GM18867 (cell line): ENCODE measurements around the gene HDAC10.
A peak's percentile ranks its signal among the peaks of the same experiment; 100 is the strongest.

Experiments
- ATAC-seq: cut with Tn5 transposase; IDR thresholded peaks from one replicate; pipeline ENCODE4 v1.9.1; 2021; ENCODE audit warnings: mild to moderate bottlenecking, moderate library complexity; ENCODE audit not compliant: unreplicated experiment

HDAC10 gene

GRCh38 chr22:50250555-50251476 is at the start of gene HDAC10:
Gene HDAC10 (minus strand): TSS chr22:50251265. CDS start chr22:50251032, 233 bp downstream.
- ATAC-seq: peak; percentile 53

- ATAC-seq: no peak
Observed at GRCh38 chr22:50300620-50301257, 49.7 kb upstream of the HDAC10 start.

- ATAC-seq: no peak
Observed at GRCh38 chr22:50299785-50300619, 48.9 kb upstream of the HDAC10 start.

GRCh38 chr22:50298937-50299784 is 48.1 kb upstream of the HDAC10 start:
- no peak for ATAC-seq

- no peak for ATAC-seq
Observed at GRCh38 chr22:50298266-50298637, 47.2 kb upstream of the HDAC10 start.

- ATAC-seq: no peak
Observed at GRCh38 chr22:50297510-50298265, 46.6 kb upstream of the HDAC10 start.

- ATAC-seq: no peak
Observed at GRCh38 chr22:50296658-50297490, 45.8 kb upstream of the HDAC10 start.

- ATAC-seq: no peak
Observed at GRCh38 chr22:50294319-50294656, 43.2 kb upstream of the HDAC10 start.

GRCh38 chr22:50293441-50294318 is 42.6 kb upstream of the HDAC10 start:
- ATAC-seq: no peak

- no peak for ATAC-seq
Observed at GRCh38 chr22:50292643-50293440, 41.8 kb upstream of the HDAC10 start.

GRCh38 chr22:50289942-50290630 is 39.0 kb upstream of the HDAC10 start:
- no peak for ATAC-seq

- no peak for ATAC-seq
Observed at GRCh38 chr22:50289151-50289941, 38.3 kb upstream of the HDAC10 start.

GRCh38 chr22:50287731-50288130 is 36.7 kb upstream of the HDAC10 start:
- ATAC-seq: no peak

GRCh38 chr22:50286701-50287318 is 35.7 kb upstream of the HDAC10 start:
- ATAC-seq: no peak

- no peak for ATAC-seq
Observed at GRCh38 chr22:50286275-50286674, 35.2 kb upstream of the HDAC10 start.
